DMS53 treated with DMSO at 0.1 percent for 48 hours (cell line): ENCODE data around the gene FIBCD1.
"Not testable (repeated sequence)": the region's sequence is repeated elsewhere in the genome, so short reads cannot be mapped to it uniquely, and the experiment has no call there.

Experiments
- DNase-seq: peaks from one replicate; lab custom pipeline; 2025; ENCODE audit not compliant: unreplicated experiment; lab: John Stamatoyannopoulos, UW

FIBCD1 gene

DNA sequence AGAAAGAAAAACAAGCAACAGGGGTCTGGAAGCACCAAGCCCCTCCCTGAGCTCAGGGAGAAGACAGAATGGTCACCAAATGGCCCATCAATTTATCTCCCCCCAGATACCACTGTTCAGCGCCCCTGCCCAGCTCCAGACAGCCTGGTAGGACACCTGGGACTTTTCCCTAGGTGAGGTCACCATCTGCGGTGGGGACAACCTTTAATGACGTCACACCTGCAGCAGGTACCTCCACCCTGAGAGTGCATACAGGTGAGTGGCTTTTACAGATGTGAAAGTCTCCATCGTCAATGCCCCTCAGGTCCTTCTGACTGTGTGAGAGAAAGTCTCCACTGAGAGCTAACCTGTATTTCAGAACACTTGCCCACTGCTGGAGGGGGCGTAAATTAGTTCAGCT, 35.6 kb upstream of the FIBCD1 start:
- no peak for DNase-seq

DNA sequence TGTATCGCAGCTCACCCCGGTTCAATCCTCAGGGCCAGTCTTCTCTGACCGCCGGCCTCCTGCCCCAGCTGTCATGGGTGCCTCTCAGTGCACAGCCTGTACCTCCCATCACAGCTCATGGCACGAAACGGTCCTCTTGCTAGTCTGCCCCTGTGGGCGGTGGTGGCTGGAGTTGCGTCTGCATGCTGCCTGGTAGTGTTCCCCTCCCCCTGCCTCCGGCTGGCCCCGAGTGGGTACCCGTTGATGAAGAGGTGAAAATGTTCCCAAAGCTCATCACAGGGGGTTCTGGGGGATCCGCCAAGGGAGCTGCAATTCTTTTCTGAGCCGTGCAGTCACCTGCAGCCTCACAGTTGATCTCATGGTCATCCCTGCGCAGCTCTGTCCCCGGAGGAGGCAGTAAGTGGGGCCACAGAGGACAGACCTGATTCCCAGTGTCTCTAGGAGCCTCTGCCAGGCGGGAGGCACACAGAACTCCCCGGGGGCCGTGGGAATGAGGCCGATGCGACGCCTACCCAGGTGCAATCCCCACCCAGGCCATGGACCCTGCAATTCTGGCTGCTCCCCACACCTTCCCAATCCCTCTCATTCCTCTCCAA, 34.7 kb upstream of the FIBCD1 start:
- DNase-seq, result no peak

GRCh38 chr9:130972957-130973685, 34.1 kb upstream of the FIBCD1 start:
- no peak for DNase-seq

DNA sequence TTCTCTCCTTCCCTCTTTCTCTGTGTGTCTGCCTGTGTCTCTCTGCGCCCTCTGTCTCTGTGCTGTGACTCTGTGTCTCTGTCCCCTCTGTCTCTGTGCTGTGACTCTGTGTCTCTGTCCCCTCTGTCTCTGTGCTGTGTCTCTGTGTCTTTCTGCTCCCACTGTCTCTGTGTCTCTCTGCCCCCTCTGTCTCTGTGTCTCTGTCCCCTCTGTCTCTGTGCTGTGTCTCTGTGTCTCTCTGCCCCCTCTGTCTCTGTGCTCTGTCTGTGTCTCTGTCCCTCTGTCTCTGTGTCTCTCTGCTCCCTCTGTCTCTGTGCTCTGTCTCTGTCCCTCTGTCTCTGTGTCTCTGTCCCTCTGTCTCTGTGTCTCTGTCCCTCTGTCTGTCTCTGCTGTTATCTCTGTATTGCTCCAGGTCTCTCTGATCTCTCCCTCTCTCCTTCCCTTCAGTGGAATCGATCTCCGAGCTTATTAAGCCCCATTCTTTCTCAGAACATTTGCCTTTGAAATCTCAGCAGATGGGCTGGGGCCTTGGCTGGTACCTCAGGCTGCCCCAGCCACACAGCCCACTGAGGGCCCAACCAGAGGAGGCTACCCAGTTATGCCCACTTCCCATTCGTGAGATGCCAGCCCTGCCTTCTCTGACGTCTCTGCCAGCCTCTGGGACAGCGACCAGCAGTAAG, 33.4 kb upstream of the FIBCD1 start:
- DNase-seq, result no peak

DNA sequence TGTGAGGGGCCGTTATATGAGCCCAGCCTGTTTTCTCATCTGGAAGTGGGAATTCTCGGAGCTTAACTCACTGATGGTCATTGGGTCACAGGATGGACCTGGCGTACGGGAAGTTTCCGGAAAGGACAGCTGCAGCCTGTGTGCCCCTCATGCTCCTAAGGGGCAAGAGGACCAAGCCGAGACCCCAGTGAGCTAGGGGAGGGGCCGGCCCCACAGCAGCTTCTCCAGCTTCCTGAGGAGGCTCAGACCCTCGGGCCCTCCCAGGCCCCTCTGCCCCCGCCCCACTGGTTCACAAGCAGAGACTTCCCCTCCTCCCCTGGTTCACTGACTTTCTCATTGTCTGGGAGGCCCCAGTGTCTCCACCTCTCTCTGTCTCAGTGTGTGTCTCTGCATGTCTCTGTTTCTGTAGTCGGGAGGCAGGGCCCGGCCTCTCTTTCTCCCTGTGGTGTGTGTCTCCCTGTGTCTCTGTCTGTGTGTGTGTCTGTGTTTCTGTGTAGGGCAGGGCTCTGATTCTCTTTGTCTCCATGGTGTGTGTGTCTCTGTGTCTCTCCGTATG, 32.3 kb upstream of the FIBCD1 start:
- DNase-seq, result no peak

GRCh38 chr9:130970855-130971254, 31.8 kb upstream of the FIBCD1 start:
- DNase-seq, result no peak

DNA sequence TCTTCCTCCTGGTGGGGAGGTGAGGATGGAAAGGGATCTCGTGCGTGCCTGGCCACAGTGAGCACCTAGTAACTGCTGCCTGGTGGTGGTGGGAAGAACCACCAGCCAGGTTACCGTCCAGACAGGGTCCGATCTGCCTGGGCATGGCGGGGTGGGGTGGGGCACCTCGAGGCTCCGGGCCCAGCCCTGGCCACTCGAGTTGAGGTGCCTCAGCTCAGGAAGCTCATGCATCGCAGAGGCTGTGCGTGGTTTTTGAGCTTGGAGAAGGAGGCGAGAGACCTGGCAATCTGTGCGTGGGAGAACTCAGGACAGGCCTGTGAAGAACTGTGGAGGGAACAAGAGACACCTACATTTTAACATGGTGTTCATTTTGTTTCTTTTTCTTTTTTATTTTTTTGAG, 31.0 kb upstream of the FIBCD1 start:
- no peak for DNase-seq

GRCh38 chr9:130965680-130966079, 26.6 kb upstream of the FIBCD1 start:
- no peak for DNase-seq

DNA sequence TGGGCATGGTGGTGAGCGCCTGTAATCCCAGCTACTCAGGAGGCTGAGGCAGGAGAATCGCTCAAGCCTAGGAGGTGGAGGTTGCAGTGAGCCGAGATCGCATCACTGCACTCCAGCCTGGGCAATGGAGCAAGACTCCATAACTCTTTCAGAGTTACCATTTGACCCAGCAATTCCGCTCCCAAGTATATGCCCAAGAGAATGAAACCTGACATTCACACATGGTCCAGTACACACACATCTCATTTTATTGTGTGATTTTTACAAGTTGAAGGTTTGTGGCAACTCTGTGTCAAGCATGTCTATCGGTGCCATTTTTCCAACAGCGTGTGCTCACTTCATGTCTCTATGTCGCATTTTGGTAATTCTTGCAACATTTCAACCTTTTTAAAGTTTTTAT, 24.9 kb upstream of the FIBCD1 start:
- DNase-seq, result no peak

DNA sequence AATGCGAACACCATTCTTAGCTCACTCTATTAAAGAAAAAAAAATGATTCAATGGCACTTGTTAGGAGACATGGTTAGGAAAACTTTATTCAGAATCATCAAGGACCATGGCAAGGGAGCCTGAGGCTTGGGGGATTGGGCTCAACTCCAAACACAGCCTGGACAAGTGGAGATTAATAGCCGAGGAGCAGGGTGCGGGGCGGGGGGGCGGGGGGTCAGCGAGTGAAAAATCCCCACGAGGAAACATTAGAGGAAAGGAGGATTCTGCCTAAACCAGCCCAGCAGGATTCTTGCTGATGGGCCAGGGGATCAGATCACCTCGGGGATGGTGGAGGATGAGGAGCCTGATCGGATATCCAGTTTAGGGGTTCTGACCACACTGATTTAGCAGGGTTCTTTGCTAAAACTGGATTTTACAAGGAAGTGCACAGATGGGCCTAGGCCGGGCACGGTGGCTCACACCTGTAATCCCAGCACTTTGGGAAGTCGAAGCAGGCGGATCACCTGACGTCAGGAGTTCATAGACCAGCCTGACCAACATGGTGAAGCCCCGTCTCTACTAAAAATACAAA, 24.4 kb upstream of the FIBCD1 start:
- DNase-seq, result no peak

- no peak for DNase-seq
These were observed 23.6 kb upstream of the FIBCD1 start for GRCh38 chr9:130962418-130963316.

GRCh38 chr9:130961511-130962300, 22.7 kb upstream of the FIBCD1 start:
- DNase-seq, result no peak

GRCh38 chr9:130960522-130961378, 21.7 kb upstream of the FIBCD1 start:
- DNase-seq, result no peak

GRCh38 chr9:130959809-130960334, 20.8 kb upstream of the FIBCD1 start:
- no peak for DNase-seq

- not testable (repeated sequence) for DNase-seq
These were observed 19.5 kb upstream of the FIBCD1 start for GRCh38 chr9:130958564-130958963.

GRCh38 chr9:130957451-130958203, 18.6 kb upstream of the FIBCD1 start:
- no peak for DNase-seq

- DNase-seq, result no peak
These were observed 17.8 kb upstream of the FIBCD1 start for GRCh38 chr9:130956636-130957450.
